Adipocyte (in vitro differentiated cells): Measurements from ENCODE around the gene BTBD2.
A peak's percentile ranks its signal among the peaks of the same experiment; 100 is the strongest.

ENCODE experiments used
- DNase-seq: peaks from one replicate; pipeline ENCODE4 v3.0.0-alpha.2; 2015; ENCODE audit warnings: low read depth
- H3K27me3 ChIP-seq: replicated peaks from 2 replicates; pipeline ENCODE4 v1.7.0; 2013; ENCODE audit warnings: mild to moderate bottlenecking, low read length, moderate library complexity; ENCODE audit not compliant: control insufficient read depth, insufficient read depth
- H3K36me3 ChIP-seq: 2 replicates; pipeline ENCODE4 v1.7.0; 2013; ENCODE audit warnings: low read length, mild to moderate bottlenecking, moderate library complexity; ENCODE audit not compliant: control insufficient read depth, insufficient read depth, severe bottlenecking
- H3K4me1 ChIP-seq: 2 replicates; pipeline ENCODE4 v1.7.0; 2013; ENCODE audit warnings: mild to moderate bottlenecking, low read length, moderate library complexity; ENCODE audit not compliant: control insufficient read depth, insufficient read depth
- H3K4me3 ChIP-seq: 2 replicates; pipeline ENCODE4 v1.7.0; 2013; ENCODE audit warnings: mild to moderate bottlenecking, low read length, moderate library complexity
- H3K9ac ChIP-seq: 2 replicates; pipeline ENCODE4 v1.7.0; 2013; ENCODE audit warnings: mild to moderate bottlenecking, low read length, moderate library complexity
- H3K9me3 ChIP-seq: 2 replicates; pipeline ENCODE4 v1.7.0; 2013; ENCODE audit warnings: mild to moderate bottlenecking, low read length, moderate library complexity; ENCODE audit not compliant: control insufficient read depth

Gene BTBD2

DNA sequence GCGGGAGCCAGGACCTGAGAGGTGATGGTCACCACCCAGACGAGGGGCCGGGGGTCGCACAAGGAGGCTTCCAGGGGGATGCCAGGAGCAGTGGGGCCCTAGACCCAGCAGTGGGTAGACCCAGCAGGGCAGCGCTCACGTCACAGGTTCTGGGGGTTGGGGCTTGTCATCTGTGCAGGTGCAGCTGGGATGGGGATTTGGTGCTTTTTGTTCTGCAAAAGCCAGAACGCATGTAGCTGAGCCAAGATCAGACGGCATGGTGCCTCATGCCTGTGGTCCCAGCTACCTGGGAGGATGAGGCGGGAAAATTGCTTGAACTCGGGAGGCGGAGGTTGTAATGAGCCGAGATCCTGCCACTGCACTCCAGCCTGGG, 59.4 kb downstream of the BTBD2 start:
- Histone ChIP-seq H3K4me1 (no peaks in the 10 kb centered on the region), H3K9me3 (no peaks in the 10 kb centered on the region), H3K9ac (no peak overlapping the region), H3K27me3 (no peaks in the 10 kb centered on the region), H3K4me3 (no peak overlapping the region), H3K36me3 (peaks cover 5% of the 10 kb centered on the region)
- no peak for DNase-seq

DNA sequence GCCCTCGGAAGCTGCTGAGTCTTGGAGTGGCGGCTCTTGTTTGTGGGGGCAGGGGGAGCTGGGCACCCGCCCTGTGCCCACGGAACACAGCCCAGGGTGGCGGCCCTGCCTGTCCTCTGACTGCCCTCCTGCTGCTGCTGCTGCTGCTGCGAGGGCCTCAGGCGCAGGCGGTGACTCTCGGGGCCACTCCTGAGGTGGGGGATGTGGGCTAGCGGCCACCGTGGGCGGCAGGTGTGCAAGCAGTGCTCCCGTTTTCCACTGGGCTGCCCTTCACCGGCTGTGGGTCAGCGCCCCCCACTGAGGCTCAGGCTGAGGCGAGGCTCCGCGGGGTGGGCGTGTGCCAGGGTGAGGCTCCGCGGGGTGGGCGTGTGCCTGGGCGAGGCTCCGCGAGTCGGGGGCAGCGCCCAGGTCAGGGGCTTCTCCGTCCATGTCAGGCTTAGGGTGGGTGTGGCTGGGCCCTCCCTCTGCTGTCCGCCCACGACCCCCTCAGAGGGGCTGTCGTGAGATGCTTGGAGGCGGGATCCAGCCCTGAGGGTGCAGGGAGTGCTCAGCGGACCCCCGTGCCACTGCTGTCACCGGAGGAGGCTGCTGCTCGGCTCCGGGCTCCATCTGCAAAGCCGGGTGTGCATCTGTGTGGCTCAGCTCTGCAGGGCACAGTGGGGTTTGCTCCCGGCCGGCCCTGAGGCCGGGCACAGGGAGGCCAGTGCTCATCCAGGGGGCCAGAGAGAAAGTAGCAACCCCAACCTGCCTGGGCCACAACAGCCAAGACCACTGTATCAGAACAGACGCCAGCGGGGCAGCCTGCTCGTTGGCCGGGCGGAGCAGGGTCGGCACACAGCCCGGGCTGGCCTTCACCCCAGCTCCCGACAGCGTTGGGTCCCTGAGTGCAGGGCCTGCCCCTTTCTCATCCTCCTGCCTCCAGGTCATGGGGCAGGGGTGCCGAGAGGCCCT, 60.1 kb downstream of the BTBD2 start:
- no peak overlapping the region for H3K4me3 ChIP-seq
- H3K9ac ChIP-seq = no peak overlapping the region
- H3K9me3 ChIP-seq = no peaks in the 10 kb centered on the region
- peaks cover 5% of the 10 kb centered on the region for H3K36me3 ChIP-seq
- no peak for DNase-seq
- no peaks in the 10 kb centered on the region for H3K4me1 ChIP-seq
- no peaks in the 10 kb centered on the region for H3K27me3 ChIP-seq

GRCh38 chr19:1954532-1954933, 61.0 kb downstream of the BTBD2 start:
- Histone ChIP-seq H3K36me3 (peaks cover 5% of the 10 kb centered on the region), H3K9me3 (no peaks in the 10 kb centered on the region), H3K4me1 (no peaks in the 10 kb centered on the region), H3K9ac (no peak overlapping the region), H3K27me3 (no peaks in the 10 kb centered on the region), H3K4me3 (no peak overlapping the region)
- no peak for DNase-seq

DNA sequence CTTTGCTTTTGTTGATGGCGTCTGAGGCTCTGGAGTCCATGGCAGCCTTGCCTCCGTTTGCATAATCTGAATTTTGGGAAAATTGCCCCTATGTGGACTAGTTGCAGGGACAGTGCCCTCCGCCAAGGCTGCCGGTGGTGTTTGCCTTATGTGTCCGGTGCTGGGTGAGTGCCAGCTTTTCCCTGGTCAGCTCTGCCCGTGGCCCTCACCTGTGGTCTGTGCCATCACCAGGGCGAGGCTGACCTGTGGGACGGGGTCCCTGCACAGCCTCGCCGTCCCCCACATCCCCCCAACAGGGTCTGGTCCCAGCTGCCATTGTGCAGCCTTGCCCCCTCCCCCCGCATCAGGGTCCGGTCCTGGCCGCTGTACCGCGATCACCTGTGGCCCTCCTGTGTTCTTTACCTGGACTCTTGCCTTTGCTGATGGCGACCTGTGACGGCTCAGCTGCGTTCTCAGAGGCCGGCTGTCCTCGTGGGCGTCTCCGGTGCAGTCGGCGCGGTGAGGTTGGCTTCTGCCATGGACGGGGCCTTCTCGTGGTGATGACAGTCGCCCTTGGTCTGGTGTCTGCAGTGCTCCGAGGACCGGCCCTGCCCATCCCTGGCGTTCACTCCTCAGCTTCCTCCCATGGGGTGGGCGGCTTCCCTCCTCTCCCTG, 61.9 kb downstream of the BTBD2 start:
- Histone ChIP-seq H3K36me3 (peaks cover 5% of the 10 kb centered on the region), H3K27me3 (no peaks in the 10 kb centered on the region), H3K9ac (no peak overlapping the region), H3K9me3 (no peaks in the 10 kb centered on the region), H3K4me1 (no peaks in the 10 kb centered on the region), H3K4me3 (no peak overlapping the region)
- no peak for DNase-seq

- DNase-seq = no peak
- H3K36me3 ChIP-seq = peaks cover 5% of the 10 kb centered on the region
- no peaks in the 10 kb centered on the region for H3K27me3 ChIP-seq
- H3K9ac ChIP-seq = no peak overlapping the region
- no peak overlapping the region for H3K4me3 ChIP-seq
- H3K4me1 ChIP-seq = no peaks in the 10 kb centered on the region
- H3K9me3 ChIP-seq = no peaks in the 10 kb centered on the region
Measured at GRCh38 chr19:1953037-1953436, 62.5 kb downstream of the BTBD2 start.

- Histone ChIP-seq H3K27me3 (no peaks in the 10 kb centered on the region), H3K4me1 (no peaks in the 10 kb centered on the region), H3K9me3 (no peaks in the 10 kb centered on the region), H3K9ac (no peak overlapping the region), H3K36me3 (peaks cover 5% of the 10 kb centered on the region), H3K4me3 (no peak overlapping the region)
- no peak for DNase-seq
Measured at GRCh38 chr19:1952635-1953034, 62.9 kb downstream of the BTBD2 start.

GRCh38 chr19:1950640-1951039, 64.9 kb downstream of the BTBD2 start:
- H3K4me3 ChIP-seq = no peak overlapping the region
- peaks cover 5% of the 10 kb centered on the region for H3K36me3 ChIP-seq
- H3K9ac ChIP-seq = no peak overlapping the region
- H3K9me3 ChIP-seq = no peaks in the 10 kb centered on the region
- H3K27me3 ChIP-seq = no peaks in the 10 kb centered on the region
- H3K4me1 ChIP-seq = no peaks in the 10 kb centered on the region
- no peak for DNase-seq

DNA sequence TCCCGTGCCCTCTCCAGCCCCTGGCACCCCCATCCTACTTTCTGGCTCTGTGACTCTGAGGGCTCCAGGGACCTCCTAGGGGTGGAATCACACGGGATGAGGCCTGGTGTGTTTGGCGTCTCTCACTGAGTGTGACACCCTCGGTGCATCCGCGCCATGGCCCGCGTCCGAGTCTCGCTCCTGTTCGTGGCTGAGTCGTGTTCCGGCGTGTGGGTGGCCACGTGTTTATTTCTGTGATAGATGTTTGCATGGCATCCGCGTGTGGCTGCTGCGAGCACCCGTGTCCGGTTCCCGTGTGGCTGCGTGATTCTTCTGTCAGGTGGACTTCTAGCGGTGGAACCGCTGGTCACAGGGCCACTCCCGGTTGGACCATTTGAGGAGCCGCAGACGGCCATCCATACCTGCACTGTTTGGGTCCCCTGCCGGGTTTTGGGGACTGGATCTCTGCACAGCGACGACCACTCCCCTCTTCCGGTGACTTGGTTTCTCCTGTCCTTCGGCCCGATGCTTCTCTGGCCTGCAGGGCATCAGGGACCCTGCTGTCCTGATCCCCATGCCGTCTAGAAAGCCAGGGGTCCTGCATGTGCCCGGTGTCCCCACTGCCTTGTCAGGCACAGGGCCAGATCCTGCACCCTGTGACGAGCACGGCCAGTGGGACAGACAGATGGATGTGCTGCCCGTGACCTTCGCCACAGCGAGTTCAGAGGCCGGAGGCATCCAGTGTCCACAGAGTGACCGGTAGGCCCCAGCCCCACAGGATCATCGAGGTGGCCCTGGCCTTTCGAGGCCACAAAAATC, 66.0 kb downstream of the BTBD2 start:
- no peak overlapping the region for H3K4me3 ChIP-seq
- peaks cover 5% of the 10 kb centered on the region for H3K36me3 ChIP-seq
- H3K9ac ChIP-seq = no peak overlapping the region
- no peaks in the 10 kb centered on the region for H3K9me3 ChIP-seq
- DNase-seq = no peak
- no peaks in the 10 kb centered on the region for H3K27me3 ChIP-seq
- peaks cover 4% of the 10 kb centered on the region for H3K4me1 ChIP-seq

DNA sequence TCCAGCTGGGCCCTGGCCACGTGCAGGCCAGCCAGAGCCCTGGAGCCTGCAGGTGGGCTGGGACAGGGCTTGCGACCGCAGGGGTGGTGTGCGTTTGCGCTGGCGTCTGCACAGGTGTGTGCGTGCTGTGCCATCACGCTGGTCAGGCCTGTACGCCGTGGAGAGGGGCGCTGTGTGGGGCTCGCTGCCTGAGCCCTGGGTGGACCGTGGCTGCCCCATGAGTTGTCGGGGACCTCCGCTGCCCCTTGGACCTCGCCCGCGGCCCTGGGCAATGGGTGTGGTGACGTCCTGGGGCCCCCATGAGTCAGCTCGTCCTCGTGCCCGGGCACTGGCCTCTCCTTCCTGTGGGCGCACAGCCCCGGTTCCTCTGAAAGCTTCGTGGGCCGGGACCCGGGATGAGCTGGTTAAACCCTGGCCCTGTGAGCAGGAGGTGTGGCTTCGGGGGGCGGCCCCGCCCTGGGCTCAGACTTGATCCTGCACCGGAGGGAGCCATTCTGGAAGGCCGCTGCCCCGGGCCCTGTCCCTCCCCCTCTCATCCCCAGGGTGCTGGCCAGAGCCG, 67.8 kb downstream of the BTBD2 start:
- H3K4me3 ChIP-seq = no peak overlapping the region
- no peaks in the 10 kb centered on the region for H3K27me3 ChIP-seq
- no peak overlapping the region for H3K9ac ChIP-seq
- H3K36me3 ChIP-seq = peaks cover 5% of the 10 kb centered on the region
- H3K9me3 ChIP-seq = no peaks in the 10 kb centered on the region
- DNase-seq = no peak
- peaks cover 13% of the 10 kb centered on the region for H3K4me1 ChIP-seq

GRCh38 chr19:1945899-1946298, 69.6 kb downstream of the BTBD2 start:
- H3K9me3 ChIP-seq = no peaks in the 10 kb centered on the region
- H3K9ac ChIP-seq = no peak overlapping the region
- no peaks in the 10 kb centered on the region for H3K36me3 ChIP-seq
- DNase-seq = peak; percentile 47
- H3K4me3 ChIP-seq = no peak overlapping the region
- no peaks in the 10 kb centered on the region for H3K27me3 ChIP-seq
- peaks cover 19% of the 10 kb centered on the region for H3K4me1 ChIP-seq
